ENCODE results near the gene BCL7B.
"Not testable (repeated sequence)": the region's sequence is repeated elsewhere in the genome, so short reads cannot be mapped to it uniquely, and the experiment has no call there.

Gene BCL7B

DNA sequence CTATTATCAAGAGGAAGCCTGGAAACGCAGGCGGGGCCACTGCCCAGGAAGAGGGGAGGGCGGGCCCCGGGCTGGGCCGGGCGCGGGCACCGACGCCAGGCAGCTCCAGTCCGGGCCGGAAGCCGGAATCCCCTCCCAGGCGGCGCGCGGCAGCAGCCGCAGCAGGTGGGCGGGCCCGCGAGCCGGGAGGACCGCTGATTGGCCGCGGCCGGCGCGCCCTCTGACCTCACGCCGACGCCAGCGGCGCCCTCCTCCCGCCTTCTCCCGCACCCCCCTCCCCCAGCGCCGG, 438 bp downstream of the BCL7B start:
- peak overlapping the region; percentile 90 for H3K27ac ChIP-seq (ENCODE audit: low read length)
- TF ChIP-seq EZH2phosphoT487 (IDR thresholded peaks at IDR 0.05; ENCODE audit: low read depth) = no peak
- TF ChIP-seq, protein P1, sequence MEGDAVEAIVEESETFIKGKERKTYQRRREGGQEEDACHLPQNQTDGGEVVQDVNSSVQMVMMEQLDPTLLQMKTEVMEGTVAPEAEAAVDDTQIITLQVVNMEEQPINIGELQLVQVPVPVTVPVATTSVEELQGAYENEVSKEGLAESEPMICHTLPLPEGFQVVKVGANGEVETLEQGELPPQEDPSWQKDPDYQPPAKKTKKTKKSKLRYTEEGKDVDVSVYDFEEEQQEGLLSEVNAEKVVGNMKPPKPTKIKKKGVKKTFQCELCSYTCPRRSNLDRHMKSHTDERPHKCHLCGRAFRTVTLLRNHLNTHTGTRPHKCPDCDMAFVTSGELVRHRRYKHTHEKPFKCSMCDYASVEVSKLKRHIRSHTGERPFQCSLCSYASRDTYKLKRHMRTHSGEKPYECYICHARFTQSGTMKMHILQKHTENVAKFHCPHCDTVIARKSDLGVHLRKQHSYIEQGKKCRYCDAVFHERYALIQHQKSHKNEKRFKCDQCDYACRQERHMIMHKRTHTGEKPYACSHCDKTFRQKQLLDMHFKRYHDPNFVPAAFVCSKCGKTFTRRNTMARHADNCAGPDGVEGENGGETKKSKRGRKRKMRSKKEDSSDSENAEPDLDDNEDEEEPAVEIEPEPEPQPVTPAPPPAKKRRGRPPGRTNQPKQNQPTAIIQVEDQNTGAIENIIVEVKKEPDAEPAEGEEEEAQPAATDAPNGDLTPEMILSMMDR (IDR thresholded peaks at IDR 0.05; ENCODE audit: low read depth, low read length) = no peak
- H2AFZ ChIP-seq (ENCODE audit: low read depth, low read length) = no peak overlapping the region
- peaks cover 4% of the 10 kb centered on the region for H3K36me3 ChIP-seq (replicated peaks; ENCODE audit: low read depth, low read length)
- H3K9me3 ChIP-seq (ENCODE audit: insufficient read depth, low read length) = no peaks in the 10 kb centered on the region
- peaks cover 33% of the 10 kb centered on the region for H3K4me1 ChIP-seq (ENCODE audit: low read length)
- peak overlapping the region; percentile 96 for H3K4me3 ChIP-seq (ENCODE audit: low read length)
- peaks cover 45% of the 10 kb centered on the region for H3K79me2 ChIP-seq (ENCODE audit: low read length)
- H3K27me3 ChIP-seq (ENCODE audit: low read depth, low read length) = no peaks in the 10 kb centered on the region
- H4K20me1 ChIP-seq (ENCODE audit: insufficient read depth, low read length) = peaks cover 19% of the 10 kb centered on the region
- peak overlapping the region; percentile 99 for H3K9ac ChIP-seq (ENCODE audit: low read length)
- H3K4me2 ChIP-seq (ENCODE audit: low read length) = peak overlapping the region; percentile 92

DNA sequence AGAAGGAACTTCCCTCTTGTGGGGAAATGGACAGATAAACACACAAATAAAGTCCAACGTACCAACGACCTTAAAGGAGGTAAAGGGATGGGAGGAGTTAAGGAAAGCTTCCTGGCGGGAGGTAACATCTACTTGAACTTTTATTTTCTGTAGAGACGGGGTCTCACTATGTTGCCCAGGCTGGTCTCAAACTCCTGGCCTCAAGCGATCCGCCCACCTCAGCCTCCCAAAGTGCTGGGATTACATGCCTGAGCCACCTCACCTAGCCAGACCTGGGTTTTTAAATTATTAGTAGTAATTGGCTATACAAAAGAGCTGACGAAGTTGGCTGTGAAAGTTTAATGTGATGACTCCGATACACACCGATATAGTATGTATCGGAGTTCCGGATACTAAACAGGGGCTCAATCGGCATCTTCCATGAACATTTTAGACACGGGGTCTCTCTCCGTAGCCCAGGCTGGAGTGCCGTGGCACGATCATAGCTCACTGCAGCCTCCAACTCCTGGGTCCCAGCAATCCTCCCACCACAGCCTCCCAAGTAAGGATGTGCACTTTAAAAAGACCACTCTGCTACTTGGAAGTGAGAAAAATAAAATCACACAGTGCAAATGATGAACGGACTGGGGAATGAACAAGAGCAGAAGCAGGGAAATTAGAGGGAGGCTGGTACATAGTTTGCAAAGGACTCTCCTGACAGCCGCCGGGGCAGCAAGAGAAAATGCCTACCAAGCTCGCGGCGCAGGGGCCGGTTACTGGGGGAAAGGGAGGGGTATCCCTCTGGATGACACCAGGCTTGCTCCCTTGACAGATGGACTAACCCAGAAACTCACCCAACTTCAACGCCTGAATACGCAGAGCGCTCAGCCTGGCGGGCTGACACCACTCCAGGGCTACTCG, 1.0 kb downstream of the BCL7B start:
- Histone ChIP-seq H3K79me2 (ENCODE audit: low read length) (peaks cover 45% of the 10 kb centered on the region), H3K36me3 (replicated peaks; ENCODE audit: low read depth, low read length) (peaks cover 8% of the 10 kb centered on the region), H3K4me1 (ENCODE audit: low read length) (peaks cover 29% of the 10 kb centered on the region), H3K27me3 (ENCODE audit: low read depth, low read length) (no peaks in the 10 kb centered on the region), H2AFZ (ENCODE audit: low read depth, low read length) (no peak overlapping the region), H3K9ac (ENCODE audit: low read length) (peak overlapping the region; percentile 99), H3K27ac (ENCODE audit: low read length) (peak overlapping the region; percentile 14), H4K20me1 (ENCODE audit: insufficient read depth, low read length) (peaks cover 19% of the 10 kb centered on the region), H3K4me3 (ENCODE audit: low read length) (peak overlapping the region; percentile 96), H3K4me2 (ENCODE audit: low read length) (peak overlapping the region; percentile 92), H3K9me3 (ENCODE audit: insufficient read depth, low read length) (no peaks in the 10 kb centered on the region)
- TF ChIP-seq, protein P1 (IDR thresholded peaks at IDR 0.05; ENCODE audit: low read depth, low read length) = no peak
- TF ChIP-seq EZH2phosphoT487 (IDR thresholded peaks at IDR 0.05; ENCODE audit: low read depth) = no peak

DNA sequence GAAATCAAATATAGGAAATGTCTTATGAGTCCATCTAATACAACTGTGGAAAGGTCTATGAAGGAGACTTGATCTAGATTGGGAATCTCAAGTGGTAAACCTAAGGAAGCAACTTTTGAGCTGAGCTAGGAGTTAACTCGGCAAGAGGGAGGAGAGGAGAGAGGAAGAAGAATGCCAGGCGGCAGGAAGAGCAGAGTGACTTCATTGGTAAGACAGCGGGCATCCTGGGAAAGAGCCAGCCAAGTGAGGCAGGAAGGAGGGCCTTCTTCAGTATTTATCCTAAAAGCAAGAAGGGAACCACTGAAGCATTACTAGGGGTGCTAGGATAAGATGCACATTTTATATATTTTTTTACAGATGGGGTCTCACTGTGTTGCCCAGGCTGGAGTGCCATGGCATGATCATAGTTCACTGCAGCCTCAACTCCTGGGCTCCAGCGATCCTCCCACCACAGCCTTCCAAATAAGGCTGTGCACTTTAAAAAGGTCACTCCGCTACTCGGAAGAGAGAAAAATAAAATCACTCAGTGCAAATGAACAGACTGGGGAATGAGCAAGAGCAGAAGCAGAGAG, 2.0 kb downstream of the BCL7B start:
- H3K9ac ChIP-seq (ENCODE audit: low read length) = no peak overlapping the region
- H2AFZ ChIP-seq (ENCODE audit: low read depth, low read length) = no peak overlapping the region

DNA sequence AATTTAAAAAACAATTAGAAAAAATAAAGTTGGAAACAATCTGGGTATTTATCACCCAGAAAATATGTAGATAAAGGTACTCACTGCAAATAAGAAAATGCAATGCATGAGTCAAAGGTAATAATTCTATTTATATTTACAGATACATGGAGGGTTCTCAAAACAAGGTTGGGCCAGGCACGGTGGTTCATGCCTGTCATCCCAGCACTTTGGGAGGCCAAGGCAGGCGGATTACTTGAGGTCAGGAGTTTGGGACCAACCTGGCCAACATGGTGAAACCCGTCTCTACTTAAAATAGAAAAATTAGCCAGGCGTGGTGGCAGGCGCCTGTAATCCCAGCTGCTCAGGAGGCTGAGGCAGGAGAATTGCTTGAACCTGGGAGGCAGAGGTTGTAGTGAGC, 7.4 kb downstream of the BCL7B start:
- peaks cover 19% of the 10 kb centered on the region for H3K36me3 ChIP-seq (replicated peaks; ENCODE audit: low read depth, low read length)

More for the DNA sequence above, 2.0 kb downstream of the BCL7B start:
- H3K9me3 ChIP-seq (ENCODE audit: insufficient read depth, low read length) = no peaks in the 10 kb centered on the region
- no peak overlapping the region for H3K27ac ChIP-seq (ENCODE audit: low read length)
- peaks cover 28% of the 10 kb centered on the region for H3K4me1 ChIP-seq (ENCODE audit: low read length)
- TF ChIP-seq, protein P1 (IDR thresholded peaks at IDR 0.05; ENCODE audit: low read depth, low read length) = no peak
- no peak for TF ChIP-seq EZH2phosphoT487 (IDR thresholded peaks at IDR 0.05; ENCODE audit: low read depth)
- peaks cover 12% of the 10 kb centered on the region for H3K36me3 ChIP-seq (replicated peaks; ENCODE audit: low read depth, low read length)
- peak overlapping the region; percentile 92 for H3K4me2 ChIP-seq (ENCODE audit: low read length)
- peaks cover 45% of the 10 kb centered on the region for H3K79me2 ChIP-seq (ENCODE audit: low read length)
- H4K20me1 ChIP-seq (ENCODE audit: insufficient read depth, low read length) = peaks cover 19% of the 10 kb centered on the region
- no peaks in the 10 kb centered on the region for H3K27me3 ChIP-seq (ENCODE audit: low read depth, low read length)
- H3K4me3 ChIP-seq (ENCODE audit: low read length) = peak overlapping the region; percentile 96

More for the DNA sequence above, 7.4 kb downstream of the BCL7B start:
- H2AFZ ChIP-seq (ENCODE audit: low read depth, low read length); H4K20me1 ChIP-seq (ENCODE audit: insufficient read depth, low read length); H3K4me1 ChIP-seq (ENCODE audit: low read length); H3K27me3 ChIP-seq (ENCODE audit: low read depth, low read length); H3K9ac ChIP-seq (ENCODE audit: low read length); H3K4me3 ChIP-seq (ENCODE audit: low read length); H3K9me3 ChIP-seq (ENCODE audit: insufficient read depth, low read length); H3K4me2 ChIP-seq (ENCODE audit: low read length); H3K27ac ChIP-seq (ENCODE audit: low read length): not testable (repeated sequence)
- H3K79me2 ChIP-seq (ENCODE audit: low read length) = peaks cover 66% of the 10 kb centered on the region

All from OCI-LY3 (cell line).